SK-N-SH (cell line): Measurements from ENCODE around the gene AGO1.

Experiments used
- CHD2 ChIP-seq: fragments of 150-350 bp; IDR thresholded peaks from 2 replicates; pipeline ENCODE4 v1.6.1; 2018; ENCODE audit warnings: low read length; ENCODE audit not compliant: partially characterized antibody
- MXI1 ChIP-seq: IDR thresholded peaks from 2 replicates; pipeline ENCODE4 v1.6.1; 2012; ENCODE audit warnings: mild to moderate bottlenecking, low read depth, low read length, improper control_type of control experiment
- NFIC ChIP-seq: IDR thresholded peaks from 2 replicates; pipeline ENCODE4 v1.4.0; 2012; ENCODE audit warnings: borderline replicate concordance
- POLR2AphosphoS5 ChIP-seq: IDR thresholded peaks from 2 replicates; pipeline ENCODE4 v1.6.1; 2012; ENCODE audit warnings: low read depth, low read length
- RFX5 ChIP-seq: IDR thresholded peaks from 2 replicates; pipeline ENCODE4 v1.6.1; 2012; ENCODE audit warnings: mild to moderate bottlenecking, improper control_type of control experiment, low read length
- SIN3A ChIP-seq: IDR thresholded peaks from 2 replicates; pipeline ENCODE4 v1.6.1; 2012; ENCODE audit warnings: low read depth, mild to moderate bottlenecking, low read length, moderate library complexity, borderline replicate concordance
- SMC3 ChIP-seq: IDR thresholded peaks from 2 replicates; pipeline ENCODE4 v1.6.1; 2012; ENCODE audit warnings: low read depth, low read length, improper control_type of control experiment
- TF ChIP-seq, protein P1 (sequence below): IDR thresholded peaks from 2 replicates; pipeline ENCODE4 v1.6.1; 2012; ENCODE audit warnings: mild to moderate bottlenecking, low read depth, low read length, moderate library complexity
- TF ChIP-seq, protein P2 (sequence below): fragments of 200-600 bp; sonication (generic); IDR thresholded peaks from 2 replicates; pipeline ENCODE4 v1.6.1; 2017; ENCODE audit warnings: antibody characterized with exemption, mild to moderate bottlenecking, moderate library complexity
- TF ChIP-seq, protein P3 (sequence below): IDR thresholded peaks from 2 replicates; pipeline ENCODE4; 2012

DNA sequence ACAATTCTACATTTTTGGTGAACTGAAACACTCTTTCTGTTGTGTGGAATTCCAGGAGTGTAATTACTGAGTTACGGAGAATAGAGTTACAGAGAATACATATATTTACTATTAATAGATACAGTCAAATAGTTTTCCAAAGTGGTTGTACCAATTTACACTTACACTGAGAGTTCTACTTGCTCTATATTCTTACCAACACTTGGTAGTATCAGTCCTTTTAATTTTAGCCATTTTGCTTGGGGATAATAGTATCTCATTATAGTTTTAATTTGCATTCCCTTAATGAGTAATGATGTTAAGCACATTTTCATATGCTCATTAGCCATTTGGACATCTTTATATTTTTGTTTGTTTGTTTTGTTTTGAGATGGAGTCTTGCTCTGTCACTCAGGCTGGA is 46.3 kb upstream of the AGO1 start:
- TF ChIP-seq, protein P1, sequence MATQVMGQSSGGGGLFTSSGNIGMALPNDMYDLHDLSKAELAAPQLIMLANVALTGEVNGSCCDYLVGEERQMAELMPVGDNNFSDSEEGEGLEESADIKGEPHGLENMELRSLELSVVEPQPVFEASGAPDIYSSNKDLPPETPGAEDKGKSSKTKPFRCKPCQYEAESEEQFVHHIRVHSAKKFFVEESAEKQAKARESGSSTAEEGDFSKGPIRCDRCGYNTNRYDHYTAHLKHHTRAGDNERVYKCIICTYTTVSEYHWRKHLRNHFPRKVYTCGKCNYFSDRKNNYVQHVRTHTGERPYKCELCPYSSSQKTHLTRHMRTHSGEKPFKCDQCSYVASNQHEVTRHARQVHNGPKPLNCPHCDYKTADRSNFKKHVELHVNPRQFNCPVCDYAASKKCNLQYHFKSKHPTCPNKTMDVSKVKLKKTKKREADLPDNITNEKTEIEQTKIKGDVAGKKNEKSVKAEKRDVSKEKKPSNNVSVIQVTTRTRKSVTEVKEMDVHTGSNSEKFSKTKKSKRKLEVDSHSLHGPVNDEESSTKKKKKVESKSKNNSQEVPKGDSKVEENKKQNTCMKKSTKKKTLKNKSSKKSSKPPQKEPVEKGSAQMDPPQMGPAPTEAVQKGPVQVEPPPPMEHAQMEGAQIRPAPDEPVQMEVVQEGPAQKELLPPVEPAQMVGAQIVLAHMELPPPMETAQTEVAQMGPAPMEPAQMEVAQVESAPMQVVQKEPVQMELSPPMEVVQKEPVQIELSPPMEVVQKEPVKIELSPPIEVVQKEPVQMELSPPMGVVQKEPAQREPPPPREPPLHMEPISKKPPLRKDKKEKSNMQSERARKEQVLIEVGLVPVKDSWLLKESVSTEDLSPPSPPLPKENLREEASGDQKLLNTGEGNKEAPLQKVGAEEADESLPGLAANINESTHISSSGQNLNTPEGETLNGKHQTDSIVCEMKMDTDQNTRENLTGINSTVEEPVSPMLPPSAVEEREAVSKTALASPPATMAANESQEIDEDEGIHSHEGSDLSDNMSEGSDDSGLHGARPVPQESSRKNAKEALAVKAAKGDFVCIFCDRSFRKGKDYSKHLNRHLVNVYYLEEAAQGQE, result no peak
- TF ChIP-seq, protein P2, sequence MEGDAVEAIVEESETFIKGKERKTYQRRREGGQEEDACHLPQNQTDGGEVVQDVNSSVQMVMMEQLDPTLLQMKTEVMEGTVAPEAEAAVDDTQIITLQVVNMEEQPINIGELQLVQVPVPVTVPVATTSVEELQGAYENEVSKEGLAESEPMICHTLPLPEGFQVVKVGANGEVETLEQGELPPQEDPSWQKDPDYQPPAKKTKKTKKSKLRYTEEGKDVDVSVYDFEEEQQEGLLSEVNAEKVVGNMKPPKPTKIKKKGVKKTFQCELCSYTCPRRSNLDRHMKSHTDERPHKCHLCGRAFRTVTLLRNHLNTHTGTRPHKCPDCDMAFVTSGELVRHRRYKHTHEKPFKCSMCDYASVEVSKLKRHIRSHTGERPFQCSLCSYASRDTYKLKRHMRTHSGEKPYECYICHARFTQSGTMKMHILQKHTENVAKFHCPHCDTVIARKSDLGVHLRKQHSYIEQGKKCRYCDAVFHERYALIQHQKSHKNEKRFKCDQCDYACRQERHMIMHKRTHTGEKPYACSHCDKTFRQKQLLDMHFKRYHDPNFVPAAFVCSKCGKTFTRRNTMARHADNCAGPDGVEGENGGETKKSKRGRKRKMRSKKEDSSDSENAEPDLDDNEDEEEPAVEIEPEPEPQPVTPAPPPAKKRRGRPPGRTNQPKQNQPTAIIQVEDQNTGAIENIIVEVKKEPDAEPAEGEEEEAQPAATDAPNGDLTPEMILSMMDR, result no peak
- TF ChIP-seq SIN3A (no peak), MXI1 (no peak), RFX5 (no peak), SMC3 (no peak), NFIC (no peak), POLR2AphosphoS5 (no peak), CHD2 (no peak)
- TF ChIP-seq, protein P3, sequence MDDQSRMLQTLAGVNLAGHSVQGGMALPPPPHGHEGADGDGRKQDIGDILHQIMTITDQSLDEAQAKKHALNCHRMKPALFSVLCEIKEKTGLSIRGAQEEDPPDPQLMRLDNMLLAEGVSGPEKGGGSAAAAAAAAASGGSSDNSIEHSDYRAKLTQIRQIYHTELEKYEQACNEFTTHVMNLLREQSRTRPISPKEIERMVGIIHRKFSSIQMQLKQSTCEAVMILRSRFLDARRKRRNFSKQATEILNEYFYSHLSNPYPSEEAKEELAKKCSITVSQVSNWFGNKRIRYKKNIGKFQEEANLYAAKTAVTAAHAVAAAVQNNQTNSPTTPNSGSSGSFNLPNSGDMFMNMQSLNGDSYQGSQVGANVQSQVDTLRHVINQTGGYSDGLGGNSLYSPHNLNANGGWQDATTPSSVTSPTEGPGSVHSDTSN, result no peak
